ENCODE data around the gene UNKL. TPM values are rescaled to one million over a fixed set of nuclear protein-coding genes. Genes with fewer than 3 reads are reported as not detected.

Gene UNKL
- polyA plus RNA-seq, 6 donors from 2014 or later: 7.2 to 25.7 (median 9.2) TPM

GRCh38 chr16:1343428-1344242 lies 70.9 kb downstream of the UNKL start:
- H3K4me1 Mint-ChIP-seq: peaks cover 13 to 18% (median 17%) of the 10 kb centered on the region in 3 donors
- H3K4me3 Mint-ChIP-seq: peak overlapping the region in 7 of 8 donors; percentile 46 to 93 (median 69)
- H3K27ac Mint-ChIP-seq: peak overlapping the region in 3 of 6 donors; percentile 57 to 79 (median 66)
- DNase-seq (no peak), ATAC-seq (ENCODE audit: low read depth in 2 of 2) (no peak)
- H3K36me3 Mint-ChIP-seq: no peaks in the 10 kb centered on the region
- no peaks in the 10 kb centered on the region for H3K27me3 Mint-ChIP-seq
- no peaks in the 10 kb centered on the region for H3K9me3 Mint-ChIP-seq

GRCh38 chr16:1342526-1343427 lies 71.7 kb downstream of the UNKL start:
- Mint-ChIP-seq H3K36me3 (no peaks in the 10 kb centered on the region), H3K9me3 (no peaks in the 10 kb centered on the region), H3K4me3 (peak overlapping the region; percentile 46 to 93 (median 76)), H3K27me3 (no peaks in the 10 kb centered on the region), H3K4me1 (peaks cover 13 to 18% (median 17%) of the 10 kb centered on the region in 3 donors), H3K27ac (peak overlapping the region; percentile 16 to 84 (median 72))
- ATAC-seq (ENCODE audit: low read depth in 2 of 2) (peak; percentile 76 to 79), DNase-seq (peak; percentile 93)

GRCh38 chr16:1341495-1342420 lies 72.7 kb downstream of the UNKL start:
- no peak for ATAC-seq (ENCODE audit: low read depth in 2 of 2)
- Mint-ChIP-seq H3K27ac (peak overlapping the region in 5 of 6 donors; percentile 64 to 84 (median 79)), H3K36me3 (no peaks in the 10 kb centered on the region), H3K9me3 (no peaks in the 10 kb centered on the region), H3K27me3 (no peaks in the 10 kb centered on the region), H3K4me1 (peaks cover 13 to 18% (median 17%) of the 10 kb centered on the region in 3 donors), H3K4me3 (peak overlapping the region; percentile 46 to 93 (median 68))
- no peak for DNase-seq

GRCh38 chr16:1340730-1341494 lies 73.6 kb downstream of the UNKL start:
- no peaks in the 10 kb centered on the region for H3K27me3 Mint-ChIP-seq
- no peak overlapping the region for H3K27ac Mint-ChIP-seq
- H3K36me3 Mint-ChIP-seq: no peaks in the 10 kb centered on the region
- no peak for DNase-seq
- ATAC-seq (ENCODE audit: low read depth in 2 of 2): no peak
- peak overlapping the region in 2 of 8 donors; percentile 25 to 69 for H3K4me3 Mint-ChIP-seq
- peaks cover 13 to 18% (median 17%) of the 10 kb centered on the region in 3 donors for H3K4me1 Mint-ChIP-seq
- no peaks in the 10 kb centered on the region for H3K9me3 Mint-ChIP-seq

GRCh38 chr16:1338855-1339675 lies 75.4 kb downstream of the UNKL start:
- H3K36me3 Mint-ChIP-seq: no peaks in the 10 kb centered on the region
- H3K4me3 Mint-ChIP-seq: no peak overlapping the region
- H3K27me3 Mint-ChIP-seq: peaks cover 0 to 14% (median 0%) of the 10 kb centered on the region in 3 donors
- no peak for DNase-seq
- ATAC-seq (ENCODE audit: low read depth in 2 of 2): no peak
- H3K9me3 Mint-ChIP-seq: no peaks in the 10 kb centered on the region
- peaks cover 17 to 24% (median 18%) of the 10 kb centered on the region in 3 donors for H3K4me1 Mint-ChIP-seq
- H3K27ac Mint-ChIP-seq: no peak overlapping the region

- no peak for ATAC-seq (ENCODE audit: low read depth in 2 of 2)
- no peak for DNase-seq
- Mint-ChIP-seq H3K4me1 (peaks cover 14 to 20% (median 14%) of the 10 kb centered on the region in 3 donors), H3K9me3 (no peaks in the 10 kb centered on the region), H3K4me3 (no peak overlapping the region), H3K27ac (no peak overlapping the region), H3K27me3 (peaks cover 0 to 15% (median 0%) of the 10 kb centered on the region in 3 donors), H3K36me3 (no peaks in the 10 kb centered on the region)
These were observed 76.3 kb downstream of the UNKL start for GRCh38 chr16:1338119-1338730.

- H3K27ac Mint-ChIP-seq: no peak overlapping the region
- peaks cover 0 to 18% (median 0%) of the 10 kb centered on the region in 3 donors for H3K27me3 Mint-ChIP-seq
- H3K4me3 Mint-ChIP-seq: no peak overlapping the region
- H3K9me3 Mint-ChIP-seq: peaks cover 0 to under 1% (median 0%) of the 10 kb centered on the region in 7 donors
- peaks cover 9 to 16% (median 11%) of the 10 kb centered on the region in 3 donors for H3K4me1 Mint-ChIP-seq
- no peak for DNase-seq
- no peaks in the 10 kb centered on the region for H3K36me3 Mint-ChIP-seq
- no peak for ATAC-seq (ENCODE audit: low read depth in 2 of 2)
These were observed 77.0 kb downstream of the UNKL start for GRCh38 chr16:1337486-1337885.

GRCh38 chr16:1336619-1337018 lies 77.9 kb downstream of the UNKL start:
- DNase-seq (no peak), ATAC-seq (ENCODE audit: low read depth in 2 of 2) (no peak)
- Mint-ChIP-seq H3K36me3 (no peaks in the 10 kb centered on the region), H3K9me3 (peaks cover 0 to 1% (median 0%) of the 10 kb centered on the region in 7 donors), H3K4me3 (no peak overlapping the region), H3K4me1 (peaks cover 11 to 19% (median 14%) of the 10 kb centered on the region in 3 donors), H3K27ac (peak overlapping the region in 1 of 6 donors; percentile 65), H3K27me3 (peaks cover 0 to 22% (median 0%) of the 10 kb centered on the region in 3 donors)

- Mint-ChIP-seq H3K4me1 (peaks cover 16 to 25% (median 17%) of the 10 kb centered on the region in 3 donors), H3K27ac (peak overlapping the region in 1 of 6 donors; percentile 23), H3K9me3 (peaks cover 0 to 1% (median 0%) of the 10 kb centered on the region in 7 donors), H3K36me3 (no peaks in the 10 kb centered on the region), H3K4me3 (peak overlapping the region in 1 of 8 donors; percentile 73), H3K27me3 (peaks cover 0 to 22% (median 0%) of the 10 kb centered on the region in 3 donors)
- no peak for DNase-seq
- ATAC-seq (ENCODE audit: low read depth in 2 of 2): no peak
These were observed 78.5 kb downstream of the UNKL start for GRCh38 chr16:1335996-1336395.

GRCh38 chr16:1335211-1335971 lies 79.1 kb downstream of the UNKL start:
- H3K4me3 Mint-ChIP-seq: peak overlapping the region in 2 of 8 donors; percentile 51 to 73
- no peaks in the 10 kb centered on the region for H3K36me3 Mint-ChIP-seq
- DNase-seq (no peak), ATAC-seq (ENCODE audit: low read depth in 2 of 2) (no peak)
- H3K27me3 Mint-ChIP-seq: peaks cover 0 to 22% (median 0%) of the 10 kb centered on the region in 3 donors
- H3K9me3 Mint-ChIP-seq: peaks cover 0 to 1% (median 0%) of the 10 kb centered on the region in 7 donors
- H3K4me1 Mint-ChIP-seq: peaks cover 13 to 25% (median 17%) of the 10 kb centered on the region in 3 donors
- peak overlapping the region in 4 of 6 donors; percentile 28 to 87 (median 48) for H3K27ac Mint-ChIP-seq

Data from naive B cell (primary cell).